Measurements from ENCODE around the gene GLI3. TPM values are rescaled to one million over a fixed set of nuclear protein-coding genes. Genes with fewer than 3 reads are reported as not detected.

GLI3 gene
- total RNA-seq, 1 donor from 2014 or later, result 9.0 TPM

DNA sequence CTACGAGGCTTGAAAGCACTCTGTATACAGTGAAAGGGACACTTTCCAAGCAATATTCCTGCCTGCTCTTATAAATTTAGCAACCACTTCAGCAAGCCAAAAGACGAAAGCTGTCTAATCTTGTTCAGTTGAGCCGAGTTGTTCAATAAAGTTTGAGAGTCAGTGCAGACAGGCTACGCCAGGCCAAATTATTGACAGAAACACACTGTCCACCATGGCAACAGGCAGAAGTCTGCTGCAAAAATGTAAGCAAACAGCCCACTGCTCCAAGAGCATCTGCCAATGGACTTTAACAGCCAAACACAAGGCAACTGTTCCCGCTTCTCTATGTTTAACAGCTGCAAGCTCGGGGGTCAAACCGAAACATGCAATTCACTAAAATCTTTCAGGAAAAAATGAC, 85.7 kb downstream of the GLI3 start:
- TF ChIP-seq, protein P1, sequence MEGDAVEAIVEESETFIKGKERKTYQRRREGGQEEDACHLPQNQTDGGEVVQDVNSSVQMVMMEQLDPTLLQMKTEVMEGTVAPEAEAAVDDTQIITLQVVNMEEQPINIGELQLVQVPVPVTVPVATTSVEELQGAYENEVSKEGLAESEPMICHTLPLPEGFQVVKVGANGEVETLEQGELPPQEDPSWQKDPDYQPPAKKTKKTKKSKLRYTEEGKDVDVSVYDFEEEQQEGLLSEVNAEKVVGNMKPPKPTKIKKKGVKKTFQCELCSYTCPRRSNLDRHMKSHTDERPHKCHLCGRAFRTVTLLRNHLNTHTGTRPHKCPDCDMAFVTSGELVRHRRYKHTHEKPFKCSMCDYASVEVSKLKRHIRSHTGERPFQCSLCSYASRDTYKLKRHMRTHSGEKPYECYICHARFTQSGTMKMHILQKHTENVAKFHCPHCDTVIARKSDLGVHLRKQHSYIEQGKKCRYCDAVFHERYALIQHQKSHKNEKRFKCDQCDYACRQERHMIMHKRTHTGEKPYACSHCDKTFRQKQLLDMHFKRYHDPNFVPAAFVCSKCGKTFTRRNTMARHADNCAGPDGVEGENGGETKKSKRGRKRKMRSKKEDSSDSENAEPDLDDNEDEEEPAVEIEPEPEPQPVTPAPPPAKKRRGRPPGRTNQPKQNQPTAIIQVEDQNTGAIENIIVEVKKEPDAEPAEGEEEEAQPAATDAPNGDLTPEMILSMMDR (IDR thresholded peaks at IDR 0.05; ENCODE audit: unreplicated experiment), result no peak
- Mint-ChIP-seq H3K4me1 (ENCODE audit: low read depth) (peaks cover 28% of the 10 kb centered on the region), H3K4me3 (ENCODE audit: low read depth) (no peak overlapping the region), H3K9me3 (ENCODE audit: low read depth) (no peaks in the 10 kb centered on the region), H3K36me3 (ENCODE audit: insufficient read depth) (no peaks in the 10 kb centered on the region), H3K27me3 (peaks cover 20% of the 10 kb centered on the region), H3K27ac (no peak overlapping the region)
- no peak for DNase-seq (ENCODE audit: low spot score, unreplicated experiment)

DNA sequence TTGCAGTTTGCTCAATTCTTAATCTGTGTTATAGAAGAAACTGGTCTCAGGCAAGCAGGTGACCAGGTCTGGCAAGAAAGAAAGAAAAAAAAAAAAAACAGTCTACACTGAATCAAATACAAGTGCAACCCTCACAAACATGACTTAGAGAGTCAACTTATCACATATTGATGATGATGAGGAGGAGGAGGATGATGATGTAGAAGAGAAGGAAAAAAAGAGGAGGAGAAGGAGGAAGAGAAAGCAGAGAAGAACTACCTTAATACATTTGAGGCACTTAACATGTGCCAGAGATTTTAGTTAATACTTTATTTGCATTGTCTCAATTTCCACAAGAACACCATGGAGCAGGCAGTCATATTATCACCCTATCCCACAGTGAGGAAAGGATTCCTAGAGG, 91.5 kb downstream of the GLI3 start:
- no peak for DNase-seq (ENCODE audit: low spot score, unreplicated experiment)
- no peaks in the 10 kb centered on the region for H3K36me3 Mint-ChIP-seq (ENCODE audit: insufficient read depth)
- H3K27me3 Mint-ChIP-seq, result peaks cover 45% of the 10 kb centered on the region
- no peak overlapping the region for H3K27ac Mint-ChIP-seq
- H3K4me1 Mint-ChIP-seq (ENCODE audit: low read depth), result peaks cover 3% of the 10 kb centered on the region
- no peaks in the 10 kb centered on the region for H3K9me3 Mint-ChIP-seq (ENCODE audit: low read depth)
- no peak overlapping the region for H3K4me3 Mint-ChIP-seq (ENCODE audit: low read depth)
- TF ChIP-seq, protein P1 (IDR thresholded peaks at IDR 0.05; ENCODE audit: unreplicated experiment), result no peak

DNA sequence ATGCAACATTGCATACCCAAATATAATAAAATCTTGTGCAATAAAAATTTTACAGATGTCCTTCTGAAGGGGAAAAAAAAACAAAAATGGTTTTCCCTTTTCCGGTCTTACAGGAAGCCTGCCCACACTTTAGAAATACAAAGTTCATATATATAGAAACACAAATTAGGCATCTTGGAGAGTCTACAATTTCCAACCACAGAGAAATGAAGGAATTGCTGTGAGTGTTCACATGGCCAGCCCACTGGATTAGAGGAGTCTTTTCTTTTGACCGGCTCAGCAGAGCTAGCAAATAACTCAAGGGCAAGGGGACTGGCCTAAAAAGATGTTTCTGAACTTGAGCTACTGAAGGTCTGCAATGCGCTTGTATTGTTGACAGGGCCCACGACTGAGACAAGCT, 92.4 kb downstream of the GLI3 start:
- no peaks in the 10 kb centered on the region for H3K36me3 Mint-ChIP-seq (ENCODE audit: insufficient read depth)
- no peaks in the 10 kb centered on the region for H3K9me3 Mint-ChIP-seq (ENCODE audit: low read depth)
- DNase-seq (ENCODE audit: low spot score, unreplicated experiment), result no peak
- H3K27ac Mint-ChIP-seq, result no peak overlapping the region
- H3K4me1 Mint-ChIP-seq (ENCODE audit: low read depth), result no peaks in the 10 kb centered on the region
- H3K27me3 Mint-ChIP-seq, result peaks cover 51% of the 10 kb centered on the region
- TF ChIP-seq, protein P1 (IDR thresholded peaks at IDR 0.05; ENCODE audit: unreplicated experiment), result no peak
- H3K4me3 Mint-ChIP-seq (ENCODE audit: low read depth), result no peak overlapping the region

DNA sequence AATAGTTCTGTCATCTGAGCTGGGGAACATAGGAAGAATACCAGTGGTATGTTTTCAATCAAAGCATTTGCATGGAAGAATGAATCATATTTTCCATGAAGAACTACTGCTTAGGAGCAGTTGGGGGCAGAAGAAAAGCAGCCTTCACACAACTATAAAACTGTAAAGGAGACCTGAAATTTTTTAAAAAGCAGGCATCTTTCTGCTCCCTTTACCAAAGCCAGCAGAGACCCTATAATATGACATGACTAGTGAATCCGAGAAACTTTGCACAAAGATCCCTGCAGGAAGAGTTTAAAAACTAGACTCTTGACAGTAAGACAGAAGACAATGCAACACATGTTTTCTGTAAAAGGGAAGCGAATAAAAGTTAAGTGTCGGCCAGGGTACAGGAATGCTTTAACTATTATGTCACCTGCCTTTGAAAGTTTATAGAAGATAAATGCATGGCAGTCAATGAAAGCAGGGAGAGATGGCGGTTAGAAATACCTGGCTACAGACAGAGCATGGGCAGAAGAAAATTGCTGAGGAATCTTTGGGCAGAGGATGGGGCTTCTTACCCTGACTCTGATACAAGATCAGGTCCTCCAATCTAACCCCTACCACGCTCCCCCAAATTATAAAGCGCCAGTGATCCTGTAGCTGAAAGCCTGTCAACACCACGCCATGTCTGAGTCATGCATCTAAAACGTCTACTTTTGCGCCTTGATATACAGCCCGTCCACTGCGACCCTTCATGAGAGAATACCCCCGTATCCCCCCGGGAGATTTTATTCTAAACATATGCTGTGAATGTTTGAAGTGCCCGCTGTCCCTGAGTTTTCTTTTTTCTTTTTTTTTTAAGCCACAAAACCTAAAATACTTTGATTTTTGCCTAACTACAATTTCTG, 93.1 kb downstream of the GLI3 start:
- H3K4me1 Mint-ChIP-seq (ENCODE audit: low read depth), result no peaks in the 10 kb centered on the region
- H3K27me3 Mint-ChIP-seq, result peaks cover 51% of the 10 kb centered on the region
- H3K9me3 Mint-ChIP-seq (ENCODE audit: low read depth), result no peaks in the 10 kb centered on the region
- H3K36me3 Mint-ChIP-seq (ENCODE audit: insufficient read depth), result no peaks in the 10 kb centered on the region
- no peak overlapping the region for H3K4me3 Mint-ChIP-seq (ENCODE audit: low read depth)
- H3K27ac Mint-ChIP-seq, result no peak overlapping the region
- no peak for DNase-seq (ENCODE audit: low spot score, unreplicated experiment)
- TF ChIP-seq, protein P1 (IDR thresholded peaks at IDR 0.05; ENCODE audit: unreplicated experiment), result no peak

DNA sequence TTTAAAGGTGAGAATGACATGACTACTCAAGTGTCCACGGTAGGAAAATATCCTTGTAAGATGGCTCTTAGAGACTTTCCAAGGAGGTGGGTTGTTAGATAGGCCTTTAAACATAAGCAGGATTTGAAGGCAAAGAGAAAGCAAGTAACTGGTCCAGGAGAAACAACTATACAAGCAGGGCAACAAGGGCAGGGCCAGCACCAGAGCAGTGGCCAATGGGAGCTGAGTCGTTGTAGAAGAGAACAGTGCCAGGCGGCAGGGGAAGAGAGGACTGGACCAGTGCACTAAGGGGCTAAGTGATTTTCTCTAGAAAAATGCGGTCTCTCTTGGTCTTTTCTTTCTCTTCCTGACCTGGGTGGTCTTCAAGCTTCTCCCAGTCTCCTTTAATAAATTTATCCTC, 94.9 kb downstream of the GLI3 start:
- H3K4me1 Mint-ChIP-seq (ENCODE audit: low read depth), result no peaks in the 10 kb centered on the region
- peaks cover 49% of the 10 kb centered on the region for H3K27me3 Mint-ChIP-seq
- TF ChIP-seq, protein P1 (IDR thresholded peaks at IDR 0.05; ENCODE audit: unreplicated experiment), result no peak
- no peak overlapping the region for H3K4me3 Mint-ChIP-seq (ENCODE audit: low read depth)
- no peak for DNase-seq (ENCODE audit: low spot score, unreplicated experiment)
- H3K36me3 Mint-ChIP-seq (ENCODE audit: insufficient read depth), result no peaks in the 10 kb centered on the region
- H3K27ac Mint-ChIP-seq, result no peak overlapping the region
- no peaks in the 10 kb centered on the region for H3K9me3 Mint-ChIP-seq (ENCODE audit: low read depth)
